ENCODE results near the gene CHI3L2.
A peak's percentile ranks its signal among the peaks of the same experiment; 100 is the strongest.

DNA sequence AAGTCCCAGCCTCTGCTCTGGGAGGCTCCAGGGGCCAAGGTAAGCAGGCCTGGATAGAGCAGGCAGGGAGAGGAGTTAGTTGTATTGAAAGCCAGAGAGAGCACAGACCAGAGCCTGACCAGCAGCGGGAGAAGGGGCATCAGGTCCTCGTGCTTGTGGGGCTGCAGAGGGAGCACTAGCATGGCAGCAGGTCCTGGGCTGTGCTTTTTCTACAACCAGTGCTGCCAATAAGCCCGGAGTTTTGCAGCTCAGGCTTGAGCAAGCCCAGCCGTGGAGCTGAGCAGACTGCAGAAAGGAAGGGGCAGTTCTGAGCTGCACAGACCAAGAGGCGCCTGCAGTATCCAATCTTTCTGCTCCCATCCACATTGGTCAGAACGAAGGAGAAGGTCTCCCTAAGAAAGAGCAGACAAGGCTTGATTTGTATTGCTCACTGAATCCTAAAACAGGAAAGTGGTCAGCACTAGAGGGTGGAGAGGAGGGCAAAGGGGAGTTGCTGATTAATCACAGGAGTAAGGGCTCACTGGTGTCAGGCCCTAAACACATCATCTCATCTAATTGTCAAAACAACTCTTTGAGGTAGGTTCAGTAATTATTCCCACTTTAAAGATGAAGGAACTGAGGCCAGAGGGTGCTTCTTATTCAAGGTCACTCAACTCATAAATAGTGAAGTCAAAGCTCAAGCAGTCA, 29.8 kb upstream of the CHI3L2 start:
- TF ChIP-seq, protein P1, sequence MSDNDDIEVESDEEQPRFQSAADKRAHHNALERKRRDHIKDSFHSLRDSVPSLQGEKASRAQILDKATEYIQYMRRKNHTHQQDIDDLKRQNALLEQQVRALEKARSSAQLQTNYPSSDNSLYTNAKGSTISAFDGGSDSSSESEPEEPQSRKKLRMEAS (IDR thresholded peaks at IDR 0.05), result no peak
- TF ChIP-seq POLR2A (IDR thresholded peaks at IDR 0.05; ENCODE audit: low read length) (no peak), RAD21 (conservative IDR thresholded peaks at IDR 0.05 in 1 of 2, IDR thresholded peaks at IDR 0.05 in 1 of 2) (peak in 1 of 2 experiments; percentile 29; a peak in 1 of 5 replicates), NR3C1 (IDR thresholded peaks at IDR 0.05) (no peak), NPAS2 (CRISPR knock-in tag; IDR thresholded peaks at IDR 0.05; ENCODE audit: borderline replicate concordance) (no peak), PHF8 (IDR thresholded peaks at IDR 0.05; ENCODE audit: borderline replicate concordance, low read depth) (no peak), KDM1A (IDR thresholded peaks at IDR 0.05; ENCODE audit: low read depth) (no peak), CBX2 (IDR thresholded peaks at IDR 0.05; ENCODE audit: borderline replicate concordance, low read depth) (no peak), MAZ (IDR thresholded peaks at IDR 0.05; ENCODE audit: borderline replicate concordance, low read depth, low read length) (no peak)
- TF ChIP-seq, protein P2, sequence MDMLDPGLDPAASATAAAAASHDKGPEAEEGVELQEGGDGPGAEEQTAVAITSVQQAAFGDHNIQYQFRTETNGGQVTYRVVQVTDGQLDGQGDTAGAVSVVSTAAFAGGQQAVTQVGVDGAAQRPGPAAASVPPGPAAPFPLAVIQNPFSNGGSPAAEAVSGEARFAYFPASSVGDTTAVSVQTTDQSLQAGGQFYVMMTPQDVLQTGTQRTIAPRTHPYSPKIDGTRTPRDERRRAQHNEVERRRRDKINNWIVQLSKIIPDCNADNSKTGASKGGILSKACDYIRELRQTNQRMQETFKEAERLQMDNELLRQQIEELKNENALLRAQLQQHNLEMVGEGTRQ (IDR thresholded peaks at IDR 0.05), result no peak
- TF ChIP-seq, protein P3, sequence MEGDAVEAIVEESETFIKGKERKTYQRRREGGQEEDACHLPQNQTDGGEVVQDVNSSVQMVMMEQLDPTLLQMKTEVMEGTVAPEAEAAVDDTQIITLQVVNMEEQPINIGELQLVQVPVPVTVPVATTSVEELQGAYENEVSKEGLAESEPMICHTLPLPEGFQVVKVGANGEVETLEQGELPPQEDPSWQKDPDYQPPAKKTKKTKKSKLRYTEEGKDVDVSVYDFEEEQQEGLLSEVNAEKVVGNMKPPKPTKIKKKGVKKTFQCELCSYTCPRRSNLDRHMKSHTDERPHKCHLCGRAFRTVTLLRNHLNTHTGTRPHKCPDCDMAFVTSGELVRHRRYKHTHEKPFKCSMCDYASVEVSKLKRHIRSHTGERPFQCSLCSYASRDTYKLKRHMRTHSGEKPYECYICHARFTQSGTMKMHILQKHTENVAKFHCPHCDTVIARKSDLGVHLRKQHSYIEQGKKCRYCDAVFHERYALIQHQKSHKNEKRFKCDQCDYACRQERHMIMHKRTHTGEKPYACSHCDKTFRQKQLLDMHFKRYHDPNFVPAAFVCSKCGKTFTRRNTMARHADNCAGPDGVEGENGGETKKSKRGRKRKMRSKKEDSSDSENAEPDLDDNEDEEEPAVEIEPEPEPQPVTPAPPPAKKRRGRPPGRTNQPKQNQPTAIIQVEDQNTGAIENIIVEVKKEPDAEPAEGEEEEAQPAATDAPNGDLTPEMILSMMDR (IDR thresholded peaks at IDR 0.05), result peak; percentile 13; the same call in 1 of the 3 replicates
- TF ChIP-seq, protein P4, sequence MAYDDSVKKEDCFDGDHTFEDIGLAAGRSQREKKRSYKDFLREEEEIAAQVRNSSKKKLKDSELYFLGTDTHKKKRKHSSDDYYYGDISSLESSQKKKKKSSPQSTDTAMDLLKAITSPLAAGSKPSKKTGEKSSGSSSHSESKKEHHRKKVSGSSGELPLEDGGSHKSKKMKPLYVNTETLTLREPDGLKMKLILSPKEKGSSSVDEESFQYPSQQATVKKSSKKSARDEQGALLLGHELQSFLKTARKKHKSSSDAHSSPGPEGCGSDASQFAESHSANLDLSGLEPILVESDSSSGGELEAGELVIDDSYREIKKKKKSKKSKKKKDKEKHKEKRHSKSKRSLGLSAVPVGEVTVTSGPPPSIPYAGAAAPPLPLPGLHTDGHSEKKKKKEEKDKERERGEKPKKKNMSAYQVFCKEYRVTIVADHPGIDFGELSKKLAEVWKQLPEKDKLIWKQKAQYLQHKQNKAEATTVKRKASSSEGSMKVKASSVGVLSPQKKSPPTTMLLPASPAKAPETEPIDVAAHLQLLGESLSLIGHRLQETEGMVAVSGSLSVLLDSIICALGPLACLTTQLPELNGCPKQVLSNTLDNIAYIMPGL (CRISPR knock-in tag; IDR thresholded peaks at IDR 0.05; ENCODE audit: borderline replicate concordance), result no peak

Data from A549 (cell line).